SK-N-MC (cell line): ENCODE data around the gene FAM43B.
"Not testable (repeated sequence)": the region's sequence is repeated elsewhere in the genome, so short reads cannot be mapped to it uniquely, and the experiment has no call there.

Experiments
- DNase-seq: peaks from one replicate; pipeline ENCODE4 v3.0.0-alpha.2; 2011; ENCODE audit warnings: low read depth, low spot score
- H3K27ac ChIP-seq: fragments of 200-600 bp; sonication (generic); 2 replicates; pipeline ENCODE4 v1.5.1; 2016; ENCODE audit warnings: mixed run types
- H3K36me3 ChIP-seq: fragments of 200-600 bp; sonication (generic); 2 replicates; pipeline ENCODE4 v1.6.1; 2017; ENCODE audit warnings: antibody characterized with exemption, low read length, mixed read lengths; ENCODE audit not compliant: insufficient read depth
- H3K4me3 ChIP-seq: fragments of 200-600 bp; sonication (generic); 2 replicates; pipeline ENCODE4 v1.5.1; 2016
- H3K9ac ChIP-seq: fragments of 200-600 bp; sonication (generic); 2 replicates; pipeline ENCODE4 v1.8.0; 2017; ENCODE audit warnings: mixed run types, mixed read lengths; ENCODE audit not compliant: insufficient read length
- H3K9me3 ChIP-seq: fragments of 200-600 bp; sonication (generic); 2 replicates; pipeline ENCODE4 v1.6.1; 2017; ENCODE audit warnings: low read depth, mild to moderate bottlenecking, antibody characterized with exemption, low read length, moderate library complexity, mixed read lengths
- EZH2 ChIP-seq: fragments of 200-600 bp; sonication (generic); IDR thresholded peaks from one replicate; pipeline ENCODE4 v1.6.1; 2017; ENCODE audit warnings: antibody characterized with exemption
- FOXP2 ChIP-seq: optimal IDR thresholded peaks from 2 replicates; pipeline ENCODE3; 2011; ENCODE audit warnings: mild to moderate bottlenecking, moderate library complexity; ENCODE audit not compliant: insufficient read depth; ENCODE audit errors: extremely low read length, control extremely low read depth
- POLR2AphosphoS5 ChIP-seq: IDR thresholded peaks from 2 replicates; pipeline ENCODE4 v1.6.1; 2012; ENCODE audit warnings: mild to moderate bottlenecking, low read depth, low read length, borderline replicate concordance

FAM43B gene, protein sequence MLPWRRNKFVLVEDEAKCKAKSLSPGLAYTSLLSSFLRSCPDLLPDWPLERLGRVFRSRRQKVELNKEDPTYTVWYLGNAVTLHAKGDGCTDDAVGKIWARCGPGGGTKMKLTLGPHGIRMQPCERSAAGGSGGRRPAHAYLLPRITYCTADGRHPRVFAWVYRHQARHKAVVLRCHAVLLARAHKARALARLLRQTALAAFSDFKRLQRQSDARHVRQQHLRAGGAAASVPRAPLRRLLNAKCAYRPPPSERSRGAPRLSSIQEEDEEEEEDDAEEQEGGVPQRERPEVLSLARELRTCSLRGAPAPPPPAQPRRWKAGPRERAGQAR

DNA sequence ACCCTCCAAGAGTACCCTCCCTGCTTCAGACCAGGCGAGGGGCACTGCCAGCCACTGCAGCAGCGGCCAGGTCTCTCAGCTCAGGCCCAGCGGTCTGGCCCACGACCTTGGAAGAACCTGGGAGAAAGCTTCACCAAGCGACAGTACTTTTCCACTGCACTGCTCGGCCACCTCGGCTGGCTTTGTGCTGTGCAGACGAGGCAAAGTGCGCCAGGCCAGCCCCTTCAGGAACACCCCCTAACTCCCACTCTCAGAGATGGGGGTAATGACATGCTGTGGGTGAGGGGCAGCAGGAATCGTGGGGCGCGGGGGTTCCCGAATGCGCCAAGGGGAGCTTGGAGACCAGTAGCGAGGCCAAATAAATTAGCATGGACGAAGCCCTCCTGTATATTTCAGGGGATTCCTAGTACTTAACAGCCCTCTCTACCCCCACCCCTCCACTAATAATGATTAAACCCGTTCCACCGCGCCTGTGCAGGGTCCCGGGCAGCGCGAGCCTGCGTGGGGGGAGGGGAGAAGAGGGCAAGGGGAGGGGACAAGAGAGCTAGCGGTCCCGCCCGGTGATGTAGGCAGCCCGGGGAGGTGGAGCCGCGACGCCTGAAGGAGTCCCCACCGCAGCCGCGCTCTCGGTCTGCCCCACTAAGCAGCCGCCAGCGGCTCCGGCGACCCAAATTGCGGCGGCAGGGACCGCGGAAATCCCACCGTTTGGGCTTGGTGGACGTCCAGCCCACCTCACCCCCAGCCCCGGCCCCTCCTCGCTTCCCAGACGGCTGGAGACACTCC, at the start of gene FAM43B:
FAM43B (plus strand) TSS at position 629 of the 783 bp plus-strand sequence. CDS start 401 bp downstream, outside the sequence.
- no peaks in the 10 kb centered on the region for H3K9me3 ChIP-seq
- peak within 1 kb of the TSS; percentile 71 for H3K4me3 ChIP-seq
- H3K36me3 ChIP-seq, result no peaks in the 10 kb centered on the region
- H3K27ac ChIP-seq, result no peak within 1 kb of the TSS
- no peak for TF ChIP-seq FOXP2
- TF ChIP-seq POLR2AphosphoS5, result peak; percentile 20; the same call in 1 of the 2 replicates
- H3K9ac ChIP-seq, result no peak within 1 kb of the TSS
- no peak for DNase-seq

DNA sequence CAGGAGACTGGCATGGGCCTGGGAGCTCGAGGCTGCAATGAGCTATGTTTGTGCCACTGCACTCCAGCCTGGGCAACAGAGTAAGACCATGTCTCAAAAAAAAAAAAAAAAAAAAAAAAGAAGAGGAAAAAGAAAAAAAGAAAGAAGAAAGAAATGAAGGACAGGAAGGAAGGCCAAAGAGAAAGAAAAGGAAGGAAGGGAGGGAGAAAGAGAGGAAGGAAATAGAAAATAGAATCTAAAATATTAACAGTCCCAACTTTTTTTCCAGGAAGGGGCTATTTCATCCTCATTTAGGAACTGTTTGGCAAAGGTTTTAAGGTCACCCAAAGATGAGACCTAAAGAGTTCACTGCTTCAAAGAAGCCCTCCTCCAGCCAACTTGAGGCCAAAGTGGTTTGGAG, 46.9 kb upstream of the FAM43B start:
- H3K4me3 ChIP-seq, result no peak overlapping the region
- DNase-seq, result no peak
- no peak overlapping the region for H3K9ac ChIP-seq
- no peaks in the 10 kb centered on the region for H3K9me3 ChIP-seq
- TF ChIP-seq FOXP2, result no peak
- no peak for TF ChIP-seq EZH2
- no peak for TF ChIP-seq POLR2AphosphoS5
- no peak overlapping the region for H3K27ac ChIP-seq
- H3K36me3 ChIP-seq, result peaks cover 29% of the 10 kb centered on the region

DNA sequence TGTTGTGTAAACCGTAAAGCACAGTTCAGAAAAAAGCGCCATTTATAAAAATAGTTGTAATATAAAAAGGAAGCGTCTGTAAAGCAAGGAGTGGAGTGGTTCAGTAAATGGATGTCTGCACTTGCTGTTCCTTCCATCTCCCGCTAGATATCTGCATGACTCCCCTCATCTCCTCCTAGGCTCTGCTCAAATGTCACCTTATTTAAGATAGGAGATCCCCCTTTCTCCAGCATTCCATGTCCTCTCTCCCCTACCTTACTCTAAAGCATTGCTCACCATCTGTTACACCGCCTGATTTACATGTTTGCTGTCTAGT, 45.2 kb upstream of the FAM43B start:
- no peaks in the 10 kb centered on the region for H3K9me3 ChIP-seq
- no peak for DNase-seq
- TF ChIP-seq POLR2AphosphoS5 (no peak), FOXP2 (no peak), EZH2 (no peak)
- H3K9ac ChIP-seq, result peak overlapping the region; percentile 87
- peak overlapping the region; percentile 92 for H3K4me3 ChIP-seq
- H3K36me3 ChIP-seq, result peaks cover 12% of the 10 kb centered on the region
- H3K27ac ChIP-seq, result no peak overlapping the region

DNA sequence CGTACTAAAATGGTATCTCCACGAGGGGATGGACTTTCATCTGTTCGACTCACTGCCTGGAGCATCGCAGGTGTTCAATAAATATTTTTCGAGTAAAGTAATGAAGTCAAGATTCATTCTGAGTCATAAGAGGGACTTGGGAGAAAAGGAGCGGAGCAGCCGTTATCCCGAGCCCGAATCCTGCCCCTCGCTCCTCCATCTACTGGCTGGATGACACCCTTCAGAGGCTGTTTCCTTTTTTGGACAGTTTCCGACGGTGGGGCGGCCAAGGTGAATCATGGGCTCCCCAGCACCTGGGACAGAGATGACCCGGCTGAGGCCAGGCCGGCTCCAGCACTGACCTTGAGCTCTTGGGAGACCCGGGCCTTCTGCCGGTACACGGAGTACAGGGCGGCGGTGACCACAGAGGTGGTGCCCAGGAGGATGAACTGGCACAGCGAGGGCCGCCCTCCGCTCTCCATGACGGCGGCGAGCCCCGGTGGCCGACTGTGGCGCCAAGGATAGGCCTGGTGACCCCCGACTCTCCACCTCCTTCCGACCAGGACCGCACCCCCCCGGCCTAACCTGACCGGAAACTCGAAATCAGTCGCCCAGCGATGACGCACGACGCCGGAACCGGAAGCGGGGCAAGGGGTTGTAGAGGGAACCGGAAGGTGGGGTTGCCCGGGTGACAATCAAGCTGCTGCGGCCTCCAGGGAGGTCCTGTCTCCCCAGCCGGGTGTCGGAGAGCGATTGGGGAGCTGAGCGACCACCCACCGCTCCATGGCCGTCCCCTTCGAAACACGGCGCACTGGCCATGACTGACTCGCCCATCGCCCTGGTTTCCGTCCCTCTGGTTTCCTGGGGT, 44.6 kb upstream of the FAM43B start, which contains the start of gene MUL1:
MUL1 (minus strand) TSS at position 588 of the 847 bp plus-strand sequence; CDS start at position 461, 127 bp downstream.
- Histone ChIP-seq H3K27ac (no peak within 1 kb of the TSS), H3K36me3 (peaks cover 12% of the 10 kb centered on the region; the same call in 1 of the 2 replicates), H3K9ac (peak within 1 kb of the TSS; percentile 87), H3K4me3 (peak within 1 kb of the TSS; percentile 92), H3K9me3 (no peaks in the 10 kb centered on the region)
- DNase-seq, result peak; percentile 50
- no peak for TF ChIP-seq EZH2
- TF ChIP-seq POLR2AphosphoS5, result peak; percentile 78
- TF ChIP-seq FOXP2, result peak; percentile 14

DNA sequence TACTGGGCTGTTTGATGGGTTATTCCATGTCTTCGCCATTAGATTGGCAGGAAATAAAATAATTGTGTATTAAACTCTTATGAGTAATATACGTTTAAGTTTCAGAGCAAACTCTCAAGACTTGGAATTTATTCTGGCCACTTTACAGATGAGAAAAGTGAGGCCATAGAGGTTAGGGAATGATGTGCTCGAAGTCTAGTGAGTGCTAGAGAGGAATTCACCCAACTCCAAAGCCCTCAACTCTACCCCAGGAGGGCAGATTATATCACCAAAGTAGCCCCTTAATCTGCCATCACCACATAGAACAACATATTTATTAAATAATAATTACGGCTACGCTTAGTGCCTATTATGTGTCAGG, 44.0 kb upstream of the FAM43B start:
- H3K9me3 ChIP-seq, result no peaks in the 10 kb centered on the region
- H3K4me3 ChIP-seq, result peak overlapping the region; percentile 92
- no peak for DNase-seq
- H3K36me3 ChIP-seq, result peaks cover 7% of the 10 kb centered on the region; the same call in 1 of the 2 replicates
- H3K9ac ChIP-seq, result peak overlapping the region; percentile 87
- no peak overlapping the region for H3K27ac ChIP-seq
- no peak for TF ChIP-seq FOXP2
- no peak for TF ChIP-seq EZH2
- TF ChIP-seq POLR2AphosphoS5, result no peak

DNA sequence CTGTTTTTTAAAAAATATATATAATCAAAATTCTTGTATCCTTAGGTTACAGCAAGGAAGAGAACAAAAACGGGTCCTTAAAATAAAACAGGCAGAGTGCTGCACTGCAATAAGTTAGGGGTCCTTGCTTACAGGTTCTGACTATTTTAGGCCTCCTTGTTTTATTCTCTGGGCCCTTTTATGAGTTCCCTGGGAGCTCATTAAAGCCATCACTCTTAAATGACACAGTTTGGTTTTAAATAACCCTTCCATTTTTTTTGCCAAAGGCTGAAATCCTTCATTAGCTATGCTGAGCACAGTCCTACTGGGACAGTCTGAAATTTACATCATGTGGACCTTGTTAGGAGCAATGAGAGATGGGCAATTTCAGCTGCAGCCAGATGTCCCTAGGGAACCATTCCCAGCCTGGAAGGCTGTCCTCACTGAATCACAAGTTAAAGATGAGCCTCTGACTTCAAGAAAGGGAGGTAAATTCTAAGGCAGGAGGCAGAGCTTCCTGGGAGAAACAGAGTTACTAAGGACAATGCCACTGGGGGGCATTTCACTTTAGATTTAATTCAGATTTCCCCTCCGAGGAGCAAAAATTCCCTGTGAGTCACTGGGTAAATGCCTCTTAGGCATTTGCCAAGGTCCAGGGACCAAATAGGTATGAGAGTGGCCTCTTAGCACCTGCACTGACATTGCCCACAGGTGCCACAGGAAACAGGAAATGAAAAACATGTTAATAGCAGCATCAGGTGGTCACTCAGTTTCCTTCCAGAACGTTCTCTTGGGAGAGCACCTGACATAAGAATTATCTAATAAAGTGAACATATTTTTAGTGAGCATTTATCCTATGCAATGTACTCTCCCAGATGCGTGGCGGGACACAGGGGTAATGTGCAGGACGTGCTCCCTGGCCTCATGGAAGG, 40.6 kb upstream of the FAM43B start:
- no peaks in the 10 kb centered on the region for H3K36me3 ChIP-seq
- no peak for DNase-seq
- no peaks in the 10 kb centered on the region for H3K9me3 ChIP-seq
- TF ChIP-seq EZH2, result no peak
- TF ChIP-seq POLR2AphosphoS5, result no peak
- TF ChIP-seq FOXP2, result no peak
- no peak overlapping the region for H3K4me3 ChIP-seq
- no peak overlapping the region for H3K27ac ChIP-seq
- H3K9ac ChIP-seq, result no peak overlapping the region

DNA sequence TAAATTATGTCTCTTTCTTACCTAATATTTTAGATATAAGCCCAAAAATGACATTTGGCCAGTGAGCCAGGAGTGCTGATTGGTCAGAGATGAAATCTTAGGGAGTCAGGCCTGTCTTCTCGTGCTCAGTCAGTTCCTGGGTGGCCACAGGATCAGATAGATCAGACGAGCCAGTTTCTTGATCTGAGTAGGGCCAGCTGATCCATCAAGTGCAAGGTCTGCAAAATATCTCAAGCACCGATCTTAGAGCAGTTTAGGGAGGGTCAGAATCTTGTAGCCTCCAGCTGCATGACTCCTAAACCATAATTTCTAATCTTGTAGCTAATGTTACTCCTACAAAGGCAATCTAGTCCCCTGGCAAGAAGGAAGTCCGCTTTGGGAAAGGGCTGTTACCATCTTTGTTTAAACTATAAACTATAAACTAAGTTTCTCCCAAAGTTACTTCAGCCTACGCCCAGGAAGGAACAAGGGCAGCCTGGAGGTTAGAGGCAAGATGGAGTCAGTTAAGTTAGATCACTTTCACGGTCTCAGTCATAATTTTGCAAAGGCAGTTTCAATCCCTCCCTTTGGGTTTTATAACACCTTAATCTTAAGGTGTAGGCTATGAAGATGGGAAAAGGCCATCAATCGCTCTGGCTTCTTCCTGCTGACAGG, 32.6 kb upstream of the FAM43B start:
- not testable (repeated sequence) for H3K9ac ChIP-seq, DNase-seq, H3K9me3 ChIP-seq, H3K36me3 ChIP-seq, H3K27ac ChIP-seq, H3K4me3 ChIP-seq
